Cardiac fibroblast (primary cell): ENCODE results near the gene KCTD2.

Experiments
- DNase-seq, 2 donors: peaks; one replicate each; pipeline versions ENCODE4 v3.0.0 to v3.0.0-alpha.2; 2010; ENCODE audit warnings: low read depth in 2 of 2
- H3K4me3 ChIP-seq, 2 donors: replicated peaks in 1 of 2; 1 replicate in 1 of 2; 2 replicates in 1 of 2; pipeline ENCODE4 v1.5.1; 2011; ENCODE audit warnings: low read depth in 2 of 2, low read length in 2 of 2, mild to moderate bottlenecking in 2 of 2, moderate library complexity in 1 of 2
- CTCF ChIP-seq: IDR thresholded peaks from one replicate; pipeline ENCODE4 v1.5.1; 2011; ENCODE audit warnings: low read depth, mild to moderate bottlenecking, low read length, inconsistent platforms

KCTD2 gene

DNA sequence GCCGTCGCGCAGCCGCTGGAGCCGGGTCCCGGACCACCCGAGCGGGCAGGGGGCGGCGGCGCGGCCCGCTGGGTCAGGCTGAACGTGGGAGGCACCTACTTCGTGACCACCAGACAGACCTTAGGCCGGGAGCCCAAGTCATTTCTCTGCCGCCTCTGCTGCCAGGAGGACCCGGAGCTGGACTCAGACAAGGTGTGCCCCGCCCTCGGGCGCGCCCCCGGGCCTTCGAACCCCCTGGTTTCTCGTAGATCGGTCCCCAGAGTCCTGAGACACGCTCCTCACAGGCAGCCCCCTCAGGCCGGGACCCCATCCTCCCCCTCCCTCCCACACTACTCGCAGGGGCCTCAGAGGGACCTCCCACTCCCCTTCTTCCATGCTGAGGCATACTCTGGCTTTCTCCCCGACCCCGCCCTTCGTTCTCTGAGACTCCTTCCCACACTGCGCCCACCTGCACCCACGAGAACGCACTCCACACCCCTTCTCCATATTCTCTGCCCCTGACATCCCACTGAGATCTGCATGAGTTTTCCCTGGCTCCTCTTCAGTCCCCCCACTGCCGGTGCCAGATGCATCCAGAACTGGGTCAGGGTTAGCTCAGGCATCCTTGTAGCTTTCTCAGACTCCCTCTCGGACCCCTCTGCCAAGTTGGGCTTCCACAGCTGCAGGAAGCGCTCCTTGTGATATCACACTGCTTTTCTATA lies 523 bp downstream of the KCTD2 start:
- peak overlapping the region; percentile 98 to 100 for H3K4me3 ChIP-seq
- TF ChIP-seq CTCF: no peak
- DNase-seq: peak in 1 of 2 donors; percentile 16

DNA sequence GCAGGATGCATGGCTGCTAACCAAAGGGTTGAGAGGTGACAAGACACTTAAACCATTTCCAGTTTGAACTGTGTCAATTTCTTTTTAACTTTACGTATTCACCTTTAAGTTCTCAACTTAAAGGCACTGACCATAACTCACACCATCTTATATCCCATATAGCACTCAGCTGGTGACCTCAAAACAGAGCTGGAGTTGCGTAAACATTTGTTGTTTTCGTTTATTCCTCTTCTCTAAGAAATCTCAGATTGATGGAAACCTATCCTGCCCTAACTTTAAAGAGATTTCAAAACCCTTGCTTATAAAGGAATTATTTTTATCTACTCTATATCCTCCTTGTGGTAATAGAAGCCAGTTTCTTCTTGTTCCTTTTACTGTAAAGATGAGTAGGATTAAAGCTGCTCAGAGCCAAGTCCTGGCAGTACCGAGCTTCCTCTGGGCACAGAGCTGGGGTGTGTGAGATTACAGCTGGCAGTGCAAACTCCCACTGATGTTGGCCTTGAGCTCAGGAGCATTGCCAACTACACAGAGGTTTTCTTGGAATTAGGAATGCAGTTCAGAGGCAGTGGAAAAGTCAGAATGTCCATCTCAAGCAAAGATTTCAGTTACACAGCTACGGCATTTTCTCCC lies 1.3 kb downstream of the KCTD2 start:
- no peak for TF ChIP-seq CTCF
- peak in 1 of 2 donors; percentile 83 for DNase-seq
- H3K4me3 ChIP-seq: peak overlapping the region; percentile 98 to 100

- TF ChIP-seq CTCF: no peak
- no peak overlapping the region for H3K4me3 ChIP-seq
- no peak for DNase-seq
Observed at GRCh38 chr17:75049057-75049456, 2.0 kb downstream of the KCTD2 start.

- DNase-seq: no peak
- H3K4me3 ChIP-seq: no peak overlapping the region
- TF ChIP-seq CTCF: no peak
Observed at GRCh38 chr17:75049706-75050105, 2.7 kb downstream of the KCTD2 start.

GRCh38 chr17:75051941-75052340 lies 4.9 kb downstream of the KCTD2 start:
- no peak overlapping the region for H3K4me3 ChIP-seq
- no peak for TF ChIP-seq CTCF
- no peak for DNase-seq

GRCh38 chr17:75059369-75060345 lies 12.6 kb downstream of the KCTD2 start:
- peak; percentile 51 for TF ChIP-seq CTCF
- H3K4me3 ChIP-seq: no peak overlapping the region
- DNase-seq: peak; percentile 75 to 82
